ENCODE data around the gene ABTB1.
"Not testable (repeated sequence)": the region's sequence is repeated elsewhere in the genome, so short reads cannot be mapped to it uniquely, and the experiment has no call there.

Gene ABTB1

GRCh38 chr3:127688416-127689265 is 15.9 kb downstream of the ABTB1 start:
- no peak for DNase-seq (ENCODE audit: low spot score)

GRCh38 chr3:127689266-127689860 is 16.6 kb downstream of the ABTB1 start:
- DNase-seq (ENCODE audit: low spot score), result no peak

GRCh38 chr3:127690106-127690505 is 17.4 kb downstream of the ABTB1 start:
- DNase-seq (ENCODE audit: low spot score), result peak; percentile 68

- DNase-seq (ENCODE audit: low spot score), result peak; percentile 57
Measured at GRCh38 chr3:127690823-127691452, 18.2 kb downstream of the ABTB1 start.

- peak; percentile 41 for DNase-seq (ENCODE audit: low spot score)
Measured at GRCh38 chr3:127691489-127691888, 18.7 kb downstream of the ABTB1 start.

- DNase-seq (ENCODE audit: low spot score), result no peak
Measured at GRCh38 chr3:127691974-127692373, 19.2 kb downstream of the ABTB1 start.

- DNase-seq (ENCODE audit: low spot score), result no peak
Measured at GRCh38 chr3:127692501-127693335, 20.0 kb downstream of the ABTB1 start.

GRCh38 chr3:127693336-127693843 is 20.6 kb downstream of the ABTB1 start:
- DNase-seq (ENCODE audit: low spot score), result no peak

- peak; percentile 79 for DNase-seq (ENCODE audit: low spot score)
Measured at GRCh38 chr3:127694467-127695215, 21.9 kb downstream of the ABTB1 start.

- DNase-seq (ENCODE audit: low spot score), result peak; percentile 41
Measured at GRCh38 chr3:127697551-127698240, 24.9 kb downstream of the ABTB1 start.

- DNase-seq (ENCODE audit: low spot score), result no peak
Measured at GRCh38 chr3:127698286-127698685, 25.5 kb downstream of the ABTB1 start.

GRCh38 chr3:127698691-127699415 is 26.1 kb downstream of the ABTB1 start:
- no peak for DNase-seq (ENCODE audit: low spot score)

GRCh38 chr3:127699416-127700300 is 26.9 kb downstream of the ABTB1 start:
- DNase-seq (ENCODE audit: low spot score), result peak; percentile 69

- no peak for DNase-seq (ENCODE audit: low spot score)
Measured at GRCh38 chr3:127700406-127700805, 27.7 kb downstream of the ABTB1 start.

- DNase-seq (ENCODE audit: low spot score), result no peak
Measured at GRCh38 chr3:127701280-127701911, 28.6 kb downstream of the ABTB1 start.

GRCh38 chr3:127702151-127702578 is 29.4 kb downstream of the ABTB1 start:
- DNase-seq (ENCODE audit: low spot score), result no peak

GRCh38 chr3:127704840-127705239 is 32.1 kb downstream of the ABTB1 start:
- DNase-seq (ENCODE audit: low spot score), result not testable (repeated sequence)

- no peak for DNase-seq (ENCODE audit: low spot score)
Measured at GRCh38 chr3:127706312-127706711, 33.6 kb downstream of the ABTB1 start.
